Activated CD8-positive, alpha-beta T cell treated with anti-CD3 and anti-CD28 coated beads for 36 hours (primary cell): Measurements from ENCODE around the gene IL1RAPL2. TPM values are rescaled to one million over a fixed set of nuclear protein-coding genes. Genes with fewer than 3 reads are reported as not detected.

Source experiments
- ATAC-seq: fragments of 200-7000 bp; cut with Tn5 transposase; one replicate; pipeline ENCODE4 v1.10.0; 2021; ENCODE audit warnings: mild to moderate bottlenecking, moderate library complexity
- CTCF ChIA-PET: fragments of 350-600 bp; sonication (Branson Sonifier 250); formaldehyde crosslinking; loops from one replicate; lab custom pipeline; 2021; ENCODE audit warnings: antibody characterized with exemption; lab: Charles Lee
- POLR2A ChIA-PET: fragments of 350-600 bp; sonication (Branson Sonifier 250); formaldehyde crosslinking; loops from one replicate; lab custom pipeline; 2021; ENCODE audit warnings: antibody characterized with exemption; lab: Charles Lee
- DNase-seq: peaks from one replicate; pipeline ENCODE4 v3.0.0-alpha.2; 2020
- H3K27ac Mint-ChIP-seq: one replicate; pipeline ENCODE4 v1.8.0; 2021; ENCODE audit warnings: mild to moderate bottlenecking, mixed read lengths
- H3K27me3 Mint-ChIP-seq: one replicate; pipeline ENCODE4 v1.8.0; 2021; ENCODE audit warnings: mixed read lengths
- H3K36me3 Mint-ChIP-seq: one replicate; pipeline ENCODE4 v1.8.0; 2021; ENCODE audit warnings: low read depth, mixed read lengths
- H3K4me1 Mint-ChIP-seq: one replicate; pipeline ENCODE4 v1.8.0; 2021; ENCODE audit warnings: low read depth, mixed read lengths
- H3K4me3 Mint-ChIP-seq: one replicate; pipeline ENCODE4 v1.8.0; 2021; ENCODE audit warnings: mild to moderate bottlenecking, moderate library complexity, mixed read lengths
- H3K9me3 Mint-ChIP-seq: one replicate; pipeline ENCODE4 v1.8.0; 2021; ENCODE audit warnings: mixed read lengths
- CTCF ChIP-seq: fragments of 200-600 bp; IDR thresholded peaks from one replicate; pipeline ENCODE4 v1.8.0; 2022; ENCODE audit warnings: antibody characterized with exemption, mild to moderate bottlenecking
- intact Hi-C: fragments of 100-400 bp; cut with micrococcal nuclease; formaldehyde crosslinking; loops from one replicate; pipeline ENCODE4 v1.10.0; 2022
- total RNA-seq, 2 experiments: library from RNA; stranded (reverse); gene quantifications; one replicate each; pipeline ENCODE4 v1.2.3, GENCODE V29; 2021

The IL1RAPL2 gene
- total RNA-seq, 2 experiments from 2014 or later = not detected

- intact Hi-C loops = no loop called here
- no peaks in the 10 kb centered on the region for H3K27me3 Mint-ChIP-seq
- H3K36me3 Mint-ChIP-seq = no peaks in the 10 kb centered on the region
- no peak for DNase-seq
- H3K9me3 Mint-ChIP-seq = no peaks in the 10 kb centered on the region
- H3K4me1 Mint-ChIP-seq = no peaks in the 10 kb centered on the region
- no peak for TF ChIP-seq CTCF
- POLR2A ChIA-PET = no interaction called here
- no peak for ATAC-seq
- no peak overlapping the region for H3K27ac Mint-ChIP-seq
- H3K4me3 Mint-ChIP-seq = no peak overlapping the region
- CTCF ChIA-PET = no interaction called here
Observed at GRCh38 chrX:105488716-105489115, 922.7 kb downstream of the IL1RAPL2 start.

- Mint-ChIP-seq H3K27me3 (no peaks in the 10 kb centered on the region), H3K4me3 (no peak overlapping the region), H3K4me1 (no peaks in the 10 kb centered on the region), H3K27ac (no peak overlapping the region), H3K9me3 (peaks cover 1% of the 10 kb centered on the region), H3K36me3 (no peaks in the 10 kb centered on the region)
- ATAC-seq (no peak), DNase-seq (no peak)
- TF ChIP-seq CTCF = no peak
- POLR2A ChIA-PET = no interaction called here
- intact Hi-C loops = no loop called here
- CTCF ChIA-PET = no interaction called here
Observed at GRCh38 chrX:105495376-105495775, 929.4 kb downstream of the IL1RAPL2 start.

- no peak for TF ChIP-seq CTCF
- ATAC-seq = no peak
- no peaks in the 10 kb centered on the region for H3K4me1 Mint-ChIP-seq
Observed at GRCh38 chrX:105502336-105502735, 936.3 kb downstream of the IL1RAPL2 start.

GRCh38 chrX:105515561-105515960, 949.6 kb downstream of the IL1RAPL2 start:
- TF ChIP-seq CTCF = no peak
- DNase-seq (no peak), ATAC-seq (no peak)
- H3K4me3 Mint-ChIP-seq = no peak overlapping the region
- ChIA-PET CTCF (no interaction called here), POLR2A (no interaction called here)
- H3K4me1 Mint-ChIP-seq = no peaks in the 10 kb centered on the region
- H3K27ac Mint-ChIP-seq = no peak overlapping the region
- intact Hi-C loops = no loop called here
- H3K9me3 Mint-ChIP-seq = peaks cover 3% of the 10 kb centered on the region
- no peaks in the 10 kb centered on the region for H3K36me3 Mint-ChIP-seq
- H3K27me3 Mint-ChIP-seq = no peaks in the 10 kb centered on the region

More at GRCh38 chrX:105502336-105502735, 936.3 kb downstream of the IL1RAPL2 start:
- Mint-ChIP-seq H3K27me3 (no peaks in the 10 kb centered on the region), H3K9me3 (peaks cover 5% of the 10 kb centered on the region), H3K27ac (no peak overlapping the region), H3K4me3 (no peak overlapping the region), H3K36me3 (no peaks in the 10 kb centered on the region)
- ChIA-PET CTCF (no interaction called here), POLR2A (no interaction called here)
- intact Hi-C loops = no loop called here
- DNase-seq = no peak

GRCh38 chrX:105526431-105526830, 960.4 kb downstream of the IL1RAPL2 start:
- ATAC-seq (no peak), DNase-seq (no peak)
- Mint-ChIP-seq H3K36me3 (no peaks in the 10 kb centered on the region), H3K4me1 (no peaks in the 10 kb centered on the region), H3K4me3 (no peak overlapping the region), H3K27me3 (no peaks in the 10 kb centered on the region), H3K9me3 (peaks cover 3% of the 10 kb centered on the region), H3K27ac (no peak overlapping the region)
- ChIA-PET CTCF (no interaction called here), POLR2A (no interaction called here)
- intact Hi-C loops = no loop called here
- no peak for TF ChIP-seq CTCF
